Activated CD4-positive, alpha-beta T cell treated with anti-CD3 and anti-CD28 coated beads for 24 hours (primary cell): ENCODE measurements around the gene SKAP1.
A peak's percentile ranks its signal among the peaks of the same experiment; 100 is the strongest.
"Not testable (repeated sequence)": the region's sequence is repeated elsewhere in the genome, so short reads cannot be mapped to it uniquely, and the experiment has no call there.

ENCODE experiments used
- DNase-seq, 2 donors: peaks; one replicate each; pipeline ENCODE4 v3.0.0-alpha.2; 2020; ENCODE audit warnings: low read depth in 2 of 2

SKAP1 gene

GRCh38 chr17:48413613-48414405 lies 16.2 kb downstream of the SKAP1 start:
- DNase-seq = no peak

DNA sequence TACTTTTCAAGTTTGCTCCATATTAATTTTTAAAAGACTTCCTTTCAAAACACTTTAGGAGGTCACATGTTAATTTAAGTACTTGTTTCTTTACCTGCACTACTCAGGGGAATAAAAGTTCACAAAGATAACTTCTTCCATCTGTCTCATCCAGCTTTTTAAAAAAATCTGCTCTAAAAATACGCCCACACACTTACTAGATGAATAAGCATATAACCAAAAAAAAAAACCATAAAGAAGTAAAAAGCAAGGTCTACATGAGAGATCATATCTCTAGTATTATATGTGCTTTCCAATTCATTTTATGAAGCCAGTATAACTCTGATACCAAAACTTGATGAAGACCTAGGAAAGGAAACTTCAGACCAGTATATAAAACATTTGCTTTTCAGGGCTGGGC lies 17.2 kb downstream of the SKAP1 start:
- DNase-seq = no peak

GRCh38 chr17:48410821-48411220 lies 19.2 kb downstream of the SKAP1 start:
- not testable (repeated sequence) for DNase-seq

- no peak for DNase-seq
These were observed 20.4 kb downstream of the SKAP1 start for GRCh38 chr17:48409607-48410006.

- no peak for DNase-seq
These were observed 23.0 kb downstream of the SKAP1 start for GRCh38 chr17:48406936-48407567.

- DNase-seq = no peak
These were observed 35.2 kb downstream of the SKAP1 start for GRCh38 chr17:48394821-48395220.

- no peak for DNase-seq
These were observed 36.7 kb downstream of the SKAP1 start for GRCh38 chr17:48393283-48393682.

DNA sequence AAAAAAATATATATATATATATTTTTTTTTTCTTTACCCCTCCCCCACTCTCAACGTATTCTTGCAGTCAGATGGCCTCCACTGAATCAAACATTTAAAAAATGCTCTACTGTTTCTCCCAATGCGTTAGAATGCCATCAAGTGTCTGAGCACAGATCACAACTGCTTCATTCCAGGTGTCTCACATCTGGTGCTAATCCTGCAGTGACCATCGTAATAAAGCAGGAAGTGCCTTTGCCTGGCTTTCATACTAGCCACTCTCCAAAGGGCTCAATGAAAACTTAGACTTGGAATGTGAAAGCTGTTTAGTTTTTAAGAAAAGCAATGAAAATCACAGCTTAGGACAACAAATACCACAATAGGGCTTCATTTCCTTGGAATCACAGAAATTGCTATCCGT lies 37.2 kb downstream of the SKAP1 start:
- no peak for DNase-seq

- DNase-seq = no peak
These were observed 38.6 kb downstream of the SKAP1 start for GRCh38 chr17:48391444-48391843.

DNA sequence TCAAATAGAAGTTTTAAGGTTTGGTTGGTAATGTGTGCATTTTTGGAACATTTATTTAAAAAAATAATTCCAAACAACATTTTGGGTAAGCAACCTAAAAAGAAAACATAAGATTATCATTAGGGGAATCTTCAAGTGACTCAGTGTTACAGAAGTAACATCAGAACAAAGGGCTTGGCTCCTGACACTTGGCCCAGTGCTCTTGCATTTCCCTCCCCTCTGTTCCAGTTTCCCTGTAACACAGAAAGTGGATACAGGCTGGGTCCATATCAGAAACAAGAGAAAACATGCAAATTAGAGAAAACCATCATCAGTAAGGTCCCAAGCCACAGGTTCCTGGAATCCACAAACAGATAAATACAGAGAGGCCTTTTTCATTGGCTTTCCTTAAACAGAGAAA lies 40.1 kb downstream of the SKAP1 start:
- no peak for DNase-seq

DNA sequence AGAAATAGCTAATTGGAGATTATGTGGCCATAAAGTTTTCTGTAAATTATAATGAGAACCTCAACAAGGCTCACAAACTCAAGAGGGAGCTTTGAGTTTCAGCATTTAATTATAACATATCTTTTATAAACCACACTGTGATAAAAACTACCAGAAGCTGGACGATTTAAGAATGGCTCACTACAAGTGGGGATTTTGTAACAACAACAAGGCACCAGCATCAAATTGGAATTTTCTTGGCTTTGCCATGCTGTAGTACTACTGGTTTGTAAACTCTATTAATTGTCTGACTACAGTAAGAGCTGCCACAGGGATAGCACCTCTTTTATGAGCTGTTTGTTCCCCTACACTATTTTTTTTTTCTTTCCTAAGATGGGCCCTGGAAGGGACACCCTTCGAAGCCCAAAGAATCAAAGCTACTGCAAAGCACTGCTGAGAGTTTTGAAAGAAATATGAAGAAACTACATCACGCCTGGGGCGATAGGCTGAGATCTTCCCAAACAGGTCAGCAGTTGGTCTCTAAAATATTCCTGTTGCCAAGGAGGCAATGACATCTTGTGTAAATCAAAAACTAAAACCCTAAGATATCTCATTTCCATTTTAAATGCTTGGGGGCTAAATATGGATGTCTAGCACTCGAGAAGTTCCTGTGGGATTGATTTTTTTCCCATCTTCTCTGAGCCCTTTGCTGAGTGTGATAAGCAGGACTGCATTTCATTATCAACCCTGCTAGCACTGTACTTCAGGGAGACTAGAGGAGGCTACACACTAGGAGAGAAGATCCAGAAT lies 40.9 kb downstream of the SKAP1 start:
- no peak for DNase-seq

GRCh38 chr17:48386826-48387225 lies 43.2 kb downstream of the SKAP1 start:
- no peak for DNase-seq

- DNase-seq = no peak
These were observed 44.7 kb downstream of the SKAP1 start for GRCh38 chr17:48385319-48385718.

- DNase-seq = no peak
These were observed 45.9 kb downstream of the SKAP1 start for GRCh38 chr17:48384164-48384563.

GRCh38 chr17:48382989-48383388 lies 47.0 kb downstream of the SKAP1 start:
- DNase-seq = no peak

- DNase-seq = no peak
These were observed 51.2 kb downstream of the SKAP1 start for GRCh38 chr17:48378708-48379392.

DNA sequence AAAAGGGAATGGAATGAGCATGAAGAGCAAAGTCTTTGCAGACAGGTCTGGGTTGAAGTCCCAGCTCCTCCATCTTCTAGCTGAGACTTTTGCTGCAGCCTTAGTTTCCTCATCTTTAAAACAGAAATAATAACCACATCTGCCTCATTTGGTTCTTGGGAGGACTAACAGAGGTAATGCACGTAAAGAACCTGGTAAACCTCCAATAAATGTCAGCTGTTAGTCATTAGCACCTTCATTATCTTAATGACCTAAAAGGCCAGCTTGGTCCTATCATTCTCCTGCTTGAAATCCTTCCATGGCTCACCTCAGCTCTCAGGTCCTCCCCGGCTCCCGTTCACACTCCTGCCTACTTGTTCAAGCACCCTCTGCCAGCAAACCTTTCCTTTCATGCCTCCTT lies 51.8 kb downstream of the SKAP1 start:
- DNase-seq = no peak

DNA sequence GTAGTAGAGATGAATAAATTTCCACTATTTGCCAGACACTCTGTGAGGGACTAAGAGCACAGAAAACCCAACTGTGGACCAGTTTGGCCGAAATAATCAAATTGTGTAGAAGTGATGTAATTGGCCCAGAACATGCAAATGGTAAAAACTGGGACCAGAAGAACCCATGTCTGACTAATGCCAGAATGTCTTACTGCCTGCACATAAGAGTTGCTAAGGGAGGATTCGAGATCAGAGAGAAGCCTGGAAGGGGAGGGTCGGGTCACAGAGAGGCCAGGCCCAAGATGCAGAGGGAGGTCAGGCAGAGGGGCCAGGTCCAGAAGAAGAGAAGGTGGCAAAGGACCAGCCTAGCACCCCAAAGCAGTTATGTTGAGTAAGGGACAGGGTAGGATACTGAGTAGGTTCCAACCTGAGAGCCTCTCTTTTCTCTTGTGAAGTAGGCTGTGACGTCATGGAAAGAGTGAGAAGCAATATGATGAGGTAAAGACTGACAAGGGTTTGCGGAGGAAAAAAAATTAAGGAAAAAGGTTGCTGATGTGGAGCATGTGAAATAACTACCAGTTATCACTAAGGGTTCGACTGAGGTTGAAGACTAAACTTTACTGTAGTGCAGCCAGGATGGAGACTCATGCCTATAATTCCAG lies 53.2 kb downstream of the SKAP1 start:
- DNase-seq = no peak

GRCh38 chr17:48375356-48375755 lies 54.7 kb downstream of the SKAP1 start:
- no peak for DNase-seq

DNA sequence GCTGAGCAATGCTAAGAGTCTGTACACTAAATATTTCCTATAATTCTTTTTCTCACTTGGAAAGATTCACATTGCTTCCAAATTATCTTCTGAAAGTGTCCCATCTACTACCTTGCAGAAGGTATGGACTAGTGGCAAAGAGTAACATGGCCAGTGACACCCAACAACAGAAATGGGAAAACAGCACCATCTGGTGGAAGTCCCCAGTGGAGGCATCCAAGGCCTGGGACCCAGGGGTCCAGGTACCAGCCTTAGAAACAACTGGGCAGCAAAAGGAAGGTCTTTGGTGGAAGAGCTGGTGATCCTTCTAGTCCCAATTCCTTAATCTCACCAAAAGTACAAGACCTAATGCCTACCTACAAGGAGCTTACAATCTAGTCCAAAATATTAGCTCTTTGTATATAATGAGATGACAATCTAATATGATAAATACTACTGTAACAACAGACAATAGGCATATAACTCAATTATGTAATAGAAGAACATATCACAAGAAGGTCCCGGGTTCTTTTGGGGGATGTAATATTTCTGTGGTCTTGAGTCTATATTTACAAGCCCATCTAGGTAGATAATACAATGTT lies 55.3 kb downstream of the SKAP1 start:
- peak in 1 of 2 donors; percentile 18 for DNase-seq

GRCh38 chr17:48373883-48374282 lies 56.1 kb downstream of the SKAP1 start:
- DNase-seq = no peak
